Stimulated activated CD8-positive, alpha-beta memory T cell treated with anti-CD3 and anti-CD28 coated beads, Interleukin-2, amount 100 ng/mL, for 1 hour (primary cell): ENCODE measurements around the gene PFN1.
A peak's percentile ranks its signal among the peaks of the same experiment; 100 is the strongest.
"Not testable (repeated sequence)": the region's sequence is repeated elsewhere in the genome, so short reads cannot be mapped to it uniquely, and the experiment has no call there.

Source experiments
- DNase-seq, 2 donors: peaks; one replicate each; pipeline ENCODE4 v3.0.0-alpha.2; 2020; ENCODE audit warnings: low read depth in 2 of 2

Gene PFN1

DNA sequence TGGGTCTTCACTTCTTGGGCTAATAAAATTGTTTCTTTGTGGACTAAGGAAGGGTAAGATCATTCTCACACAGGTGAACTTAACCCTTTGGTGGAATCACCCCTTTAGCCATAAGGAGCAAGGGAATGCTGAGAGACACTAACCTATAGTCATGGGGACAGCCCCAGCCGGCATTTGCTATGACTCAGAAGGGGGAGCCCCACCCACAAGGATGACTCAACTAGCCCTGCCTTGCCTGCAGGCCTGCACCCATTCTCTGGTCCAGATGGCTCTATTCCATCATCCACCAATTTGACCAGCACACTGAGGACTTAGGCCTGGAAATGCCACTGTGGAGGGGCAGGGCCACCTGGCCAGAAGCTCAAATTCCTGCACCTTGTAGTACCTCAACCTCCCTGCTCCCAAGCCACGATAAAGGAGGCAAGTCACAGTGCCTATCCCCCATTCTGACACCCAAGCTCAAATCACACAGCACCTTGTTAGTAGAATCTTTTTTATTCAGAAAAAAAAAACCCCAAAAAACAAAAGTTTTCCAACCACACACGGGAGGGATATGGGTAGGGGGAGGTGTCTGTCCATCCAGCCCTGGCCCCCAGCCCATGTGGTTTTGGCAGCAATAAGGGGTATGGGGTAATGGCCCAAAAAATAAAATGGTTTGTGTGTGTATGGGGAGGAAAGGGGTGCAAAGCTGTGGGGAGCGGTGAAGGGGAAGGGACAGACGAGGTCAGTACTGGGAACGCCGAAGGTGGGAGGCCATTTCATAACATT is 3.0 kb downstream of the PFN1 start:
- DNase-seq: peak in 1 of 2 donors; percentile 63

DNA sequence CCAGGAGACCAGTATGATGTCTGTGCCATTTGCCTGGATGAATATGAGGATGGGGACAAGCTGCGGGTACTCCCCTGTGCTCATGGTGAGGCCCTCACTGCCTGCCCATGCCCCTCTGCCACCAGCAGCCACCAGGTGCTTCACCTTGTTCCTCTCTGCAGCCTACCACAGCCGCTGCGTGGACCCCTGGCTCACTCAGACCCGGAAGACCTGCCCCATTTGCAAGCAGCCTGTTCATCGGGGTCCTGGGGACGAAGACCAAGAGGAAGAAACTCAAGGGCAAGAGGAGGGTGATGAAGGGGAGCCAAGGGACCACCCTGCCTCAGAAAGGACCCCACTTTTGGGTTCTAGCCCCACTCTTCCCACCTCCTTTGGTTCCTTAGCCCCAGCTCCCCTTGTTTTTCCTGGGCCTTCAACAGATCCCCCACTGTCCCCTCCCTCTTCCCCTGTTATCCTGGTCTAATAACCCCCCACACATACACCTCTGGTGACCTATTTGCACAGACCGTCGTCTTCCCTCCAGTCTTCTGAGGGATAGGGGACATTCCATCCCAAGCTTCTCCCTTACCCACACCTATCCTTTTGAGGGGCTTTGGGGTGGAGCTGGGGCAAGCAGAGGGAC is 3.7 kb downstream of the PFN1 start:
- DNase-seq: no peak

DNA sequence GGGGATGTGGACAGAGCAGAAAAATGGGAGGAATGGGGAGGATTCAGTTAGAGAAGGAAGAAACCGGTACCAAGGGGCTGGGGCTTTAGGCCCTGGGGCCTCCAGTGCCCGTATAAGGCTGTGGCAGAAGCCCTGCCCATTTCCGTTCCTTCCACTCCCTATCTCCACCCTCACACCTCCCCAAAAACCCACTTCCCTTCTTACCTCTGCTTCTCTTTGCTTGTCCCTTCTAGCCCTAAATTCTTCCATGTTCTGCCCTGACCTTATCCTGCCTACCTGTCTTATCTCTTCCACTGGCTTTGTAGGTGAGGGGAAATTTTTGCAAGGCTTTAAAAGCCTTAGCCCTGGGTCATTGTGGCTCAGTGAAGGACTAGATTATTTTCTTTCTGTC is 4.2 kb downstream of the PFN1 start:
- peak in 1 of 2 donors; percentile 33 for DNase-seq

DNA sequence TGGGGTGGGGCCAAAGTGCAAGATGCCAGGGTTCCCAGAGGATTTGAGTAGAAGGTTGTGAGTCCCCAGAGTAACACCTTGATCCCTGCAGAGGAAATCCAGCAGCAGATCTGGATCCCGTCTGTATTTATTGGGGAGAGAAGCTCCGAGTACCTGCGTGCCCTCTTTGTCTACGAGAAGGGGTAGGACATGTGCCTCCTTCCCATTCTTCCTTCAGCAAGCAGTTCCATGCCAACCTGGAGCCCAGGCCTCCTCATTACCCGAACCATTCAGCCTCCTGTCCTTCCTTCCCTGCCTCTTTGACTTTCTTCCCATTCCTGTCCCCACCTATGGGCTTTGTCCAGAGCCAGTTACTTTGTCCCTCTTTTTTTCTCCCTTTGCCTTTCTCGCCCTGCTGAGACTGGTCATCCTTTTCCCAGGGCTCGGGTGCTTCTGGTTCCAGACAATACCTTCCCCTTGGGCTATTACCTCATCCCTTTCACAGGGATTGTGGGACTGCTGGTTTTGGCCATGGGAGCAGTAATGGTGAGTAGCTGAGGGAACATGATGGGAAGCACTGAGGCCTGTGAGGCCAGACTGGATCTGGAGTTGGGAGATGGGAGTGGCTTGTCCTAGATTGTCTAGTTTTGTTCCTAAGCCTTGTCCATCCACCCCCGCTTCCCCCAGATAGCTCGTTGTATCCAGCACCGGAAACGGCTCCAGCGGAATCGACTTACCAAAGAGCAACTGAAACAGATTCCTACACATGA is 5.4 kb downstream of the PFN1 start:
- no peak for DNase-seq

DNA sequence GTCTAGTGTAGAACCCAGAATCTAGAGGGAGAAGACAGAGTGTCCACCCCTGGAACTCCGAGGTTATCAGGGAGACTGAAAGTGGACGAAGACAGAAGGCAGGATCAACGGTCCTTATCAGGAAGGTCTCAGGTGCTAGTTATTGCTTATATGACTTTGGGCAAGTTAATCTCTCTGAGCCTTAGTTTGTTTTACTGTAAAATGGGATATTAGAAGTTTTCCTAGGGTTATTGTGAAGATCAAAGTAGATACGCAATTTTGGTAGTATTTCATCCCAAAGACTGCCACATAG is 7.1 kb downstream of the PFN1 start:
- DNase-seq: no peak

DNA sequence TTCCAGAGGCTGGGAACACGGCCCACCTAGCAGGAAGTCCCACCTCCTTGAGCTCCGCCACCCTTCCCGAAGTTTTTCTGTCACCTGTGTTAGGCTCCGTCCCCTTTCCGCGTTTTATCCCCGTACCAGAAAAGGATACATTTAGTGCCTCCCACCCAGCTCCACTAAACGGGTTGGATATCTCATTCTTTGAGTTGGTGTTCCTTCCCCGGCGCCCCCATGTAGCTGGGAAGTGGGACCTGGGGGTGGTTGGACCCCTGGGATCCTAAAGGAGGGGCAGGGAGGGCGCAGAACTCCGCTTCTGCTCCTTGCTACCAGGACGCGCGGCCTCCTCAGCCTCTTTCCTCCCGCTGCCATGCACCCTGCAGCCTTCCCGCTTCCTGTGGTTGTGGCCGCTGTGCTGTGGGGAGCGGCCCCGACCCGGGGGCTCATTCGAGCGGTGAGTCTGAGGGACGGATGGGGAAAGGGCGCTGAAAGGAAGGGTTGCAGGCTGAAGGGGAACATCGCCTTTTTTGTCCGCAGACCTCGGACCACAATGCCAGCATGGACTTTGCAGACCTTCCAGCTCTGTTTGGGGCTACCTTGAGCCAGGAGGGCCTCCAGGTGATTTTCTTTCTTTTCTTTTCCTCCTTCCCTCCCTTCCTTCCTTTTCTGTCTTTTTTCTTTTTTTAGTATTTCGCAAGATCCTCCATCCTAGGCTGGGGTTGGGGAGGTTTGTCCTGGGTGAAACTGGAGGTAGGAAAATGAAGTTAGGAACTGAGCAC is 7.6 kb downstream of the PFN1 start:
- DNase-seq: peak in 1 of 2 donors; percentile 23

DNA sequence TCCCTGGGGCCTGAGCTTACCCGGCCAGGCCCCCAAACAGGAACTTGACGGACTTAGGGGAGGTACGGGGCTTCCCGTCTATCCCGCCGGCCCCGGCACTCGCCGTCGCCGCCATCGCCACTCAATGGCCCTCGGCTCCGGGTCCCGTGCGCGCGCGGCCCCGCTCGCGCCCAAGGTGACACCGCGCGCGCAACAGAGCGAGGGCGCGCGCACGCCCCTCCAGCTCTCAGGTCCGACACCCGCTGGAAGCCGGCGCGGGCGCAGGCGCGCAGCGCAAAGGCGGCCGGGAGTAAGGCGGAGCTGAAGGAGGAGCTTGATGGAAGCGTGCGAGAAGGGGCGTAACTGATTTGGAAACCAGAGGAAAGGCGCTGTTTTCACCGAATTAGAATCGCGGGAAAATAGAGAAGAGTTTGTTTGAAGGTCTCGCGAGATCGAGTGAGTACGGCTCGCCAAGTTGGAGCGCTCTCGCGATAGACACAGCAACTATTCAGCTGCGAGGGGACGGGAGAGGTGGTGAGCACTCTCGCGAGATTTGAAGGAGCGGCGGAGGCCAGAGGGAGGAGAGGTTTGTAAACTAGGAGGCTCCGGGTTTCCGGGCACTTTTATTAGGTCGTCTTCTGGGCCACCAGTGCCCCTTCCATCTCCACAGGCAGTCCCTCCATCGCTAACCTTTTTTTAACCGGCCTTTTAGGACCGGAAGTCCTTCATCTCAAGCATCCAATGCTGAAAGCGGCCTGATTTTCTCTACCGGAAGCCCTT is 8.4 kb downstream of the PFN1 start, which contains the start of the genes RNF167 and SLC25A11:
Gene RNF167 (plus strand): TSS at position 473 of the 759 bp plus-strand sequence. CDS start 642 bp downstream, outside the sequence.
Gene SLC25A11 (minus strand): TSS at position 251 of the 759 bp plus-strand sequence. CDS start 136 bp downstream, at position 115.
- DNase-seq: peak; percentile 88 to 89

DNA sequence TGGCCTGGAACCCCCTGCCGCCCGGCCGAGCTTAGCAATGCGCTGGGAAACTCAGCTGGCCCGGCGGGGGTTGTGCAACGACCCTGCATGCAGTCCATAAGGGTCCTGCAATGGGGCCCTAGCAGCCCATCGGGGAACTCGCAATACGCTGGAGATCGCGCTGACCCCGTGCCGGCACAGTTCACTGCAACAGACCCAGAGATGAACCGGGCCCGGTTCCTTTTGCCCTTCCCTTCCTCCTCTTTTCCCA is 8.9 kb downstream of the PFN1 start:
- DNase-seq: no peak

DNA sequence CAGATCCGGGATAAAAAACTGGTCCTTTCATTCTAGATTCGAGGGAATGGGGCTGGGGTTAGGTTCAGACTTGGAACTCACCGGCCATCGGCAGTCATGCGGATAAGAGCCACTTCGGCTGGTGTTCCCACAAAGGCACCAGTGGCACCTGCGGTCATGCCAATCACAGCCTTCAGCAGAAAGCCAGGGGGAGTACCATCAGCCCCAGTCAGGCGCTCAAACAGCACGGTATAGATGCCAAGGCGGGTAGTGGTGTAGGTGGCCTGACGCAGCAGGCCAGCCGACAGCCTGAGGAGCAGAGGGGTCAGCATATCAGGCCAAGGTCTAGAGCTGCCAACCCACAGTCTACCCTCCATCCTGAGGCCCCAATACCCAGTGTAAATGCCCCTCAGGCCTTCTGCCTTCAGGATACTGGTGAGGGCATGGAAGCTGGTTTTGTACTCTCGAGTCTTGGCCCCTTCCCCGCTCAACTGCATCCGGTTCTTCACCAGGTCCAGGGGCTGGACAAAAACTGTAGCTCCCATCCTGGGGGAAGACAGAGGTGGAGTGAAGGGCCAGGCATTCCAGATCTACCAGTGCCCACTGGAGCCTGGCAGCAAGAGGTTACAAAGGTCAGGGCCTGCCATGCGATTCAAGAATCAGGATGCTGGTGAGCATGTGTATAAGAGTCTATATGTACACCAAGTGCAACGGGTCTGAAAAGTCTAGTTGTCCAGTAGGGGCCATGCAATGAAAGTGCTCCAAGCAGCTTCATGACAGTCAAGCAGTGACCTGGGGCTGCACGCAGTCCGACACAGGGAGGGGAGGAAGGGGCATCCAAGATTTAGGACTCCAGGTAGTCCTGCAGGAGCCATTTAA is 9.4 kb downstream of the PFN1 start:
- no peak for DNase-seq

DNA sequence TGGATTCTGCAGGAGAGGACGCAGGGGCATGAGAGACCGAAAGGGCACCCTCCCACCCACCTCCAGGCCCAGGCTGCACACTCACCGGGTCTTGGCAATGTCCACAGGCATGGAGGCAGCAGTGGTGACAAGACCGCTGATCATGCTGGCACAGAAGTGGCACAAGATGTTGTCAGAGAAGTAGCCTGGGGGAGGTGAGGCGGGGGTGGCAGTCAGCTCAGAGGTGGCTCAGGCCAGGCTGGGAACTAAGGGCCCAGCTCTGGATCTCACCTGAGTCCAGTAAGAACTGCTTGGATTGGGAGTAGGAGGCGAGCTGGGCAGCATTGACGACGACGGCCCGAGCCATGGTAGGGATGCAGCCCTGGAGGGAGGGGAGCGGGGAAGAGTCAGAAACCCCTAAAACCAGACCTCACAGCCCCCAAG is 10.2 kb downstream of the PFN1 start:
- DNase-seq: no peak

DNA sequence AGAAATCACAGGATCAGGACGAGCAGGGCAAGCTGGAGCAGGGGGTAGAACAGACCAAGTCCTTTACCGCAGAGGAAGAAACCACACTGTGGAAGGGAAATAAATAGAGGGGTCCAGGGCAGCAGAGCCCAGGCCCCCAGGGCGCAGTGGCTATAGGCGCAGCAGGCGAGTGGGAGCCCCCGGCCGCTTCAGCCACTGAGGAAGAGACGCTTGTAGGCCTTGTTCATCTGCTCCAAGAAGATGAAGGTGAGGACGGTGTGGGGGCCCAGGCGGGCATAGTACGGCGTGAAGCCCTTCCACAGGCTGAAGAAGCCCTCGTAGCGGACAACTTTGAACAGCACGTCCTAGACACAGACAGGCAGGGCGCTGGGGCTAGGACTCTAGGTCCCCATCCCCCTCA is 10.8 kb downstream of the PFN1 start:
- no peak for DNase-seq

DNA sequence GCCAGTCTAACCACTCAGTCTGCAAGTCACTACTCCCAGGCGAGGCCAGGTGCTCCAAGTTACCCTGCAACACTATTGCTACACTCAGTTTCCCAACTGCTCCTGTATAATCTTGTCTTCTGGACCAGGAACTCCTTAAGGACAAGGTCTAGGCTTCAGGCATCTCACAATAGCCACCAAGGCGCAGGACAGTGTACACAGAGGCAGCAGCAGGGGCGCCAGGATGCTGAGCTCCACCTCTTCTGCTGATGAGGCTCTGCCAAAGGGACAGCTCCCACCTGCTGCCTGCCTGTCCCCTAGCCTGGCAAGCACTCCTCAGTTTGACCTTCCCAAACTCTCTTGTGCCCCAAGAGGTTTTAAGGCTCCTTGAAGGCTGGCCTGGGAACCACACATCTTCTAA is 11.9 kb downstream of the PFN1 start:
- no peak for DNase-seq

DNA sequence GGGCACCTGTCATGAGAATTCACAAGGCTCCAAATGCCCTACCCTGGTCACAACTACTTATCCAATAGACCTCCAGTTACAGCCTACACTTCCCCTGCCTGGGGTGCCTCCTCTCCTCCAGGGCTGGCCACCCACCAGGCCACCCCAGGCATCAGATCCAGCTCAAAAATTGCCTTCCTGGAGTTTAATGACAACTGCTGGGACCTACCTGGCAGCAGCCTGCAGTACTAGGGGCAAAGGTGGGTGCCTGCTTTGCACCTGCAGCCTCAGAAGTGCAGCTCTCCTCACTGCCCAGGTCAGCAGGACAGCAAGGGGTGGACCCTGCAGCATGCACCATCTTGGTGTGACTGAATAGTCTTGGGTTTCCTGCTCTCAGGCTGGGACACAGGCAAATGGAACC is 12.7 kb downstream of the PFN1 start:
- no peak for DNase-seq

DNA sequence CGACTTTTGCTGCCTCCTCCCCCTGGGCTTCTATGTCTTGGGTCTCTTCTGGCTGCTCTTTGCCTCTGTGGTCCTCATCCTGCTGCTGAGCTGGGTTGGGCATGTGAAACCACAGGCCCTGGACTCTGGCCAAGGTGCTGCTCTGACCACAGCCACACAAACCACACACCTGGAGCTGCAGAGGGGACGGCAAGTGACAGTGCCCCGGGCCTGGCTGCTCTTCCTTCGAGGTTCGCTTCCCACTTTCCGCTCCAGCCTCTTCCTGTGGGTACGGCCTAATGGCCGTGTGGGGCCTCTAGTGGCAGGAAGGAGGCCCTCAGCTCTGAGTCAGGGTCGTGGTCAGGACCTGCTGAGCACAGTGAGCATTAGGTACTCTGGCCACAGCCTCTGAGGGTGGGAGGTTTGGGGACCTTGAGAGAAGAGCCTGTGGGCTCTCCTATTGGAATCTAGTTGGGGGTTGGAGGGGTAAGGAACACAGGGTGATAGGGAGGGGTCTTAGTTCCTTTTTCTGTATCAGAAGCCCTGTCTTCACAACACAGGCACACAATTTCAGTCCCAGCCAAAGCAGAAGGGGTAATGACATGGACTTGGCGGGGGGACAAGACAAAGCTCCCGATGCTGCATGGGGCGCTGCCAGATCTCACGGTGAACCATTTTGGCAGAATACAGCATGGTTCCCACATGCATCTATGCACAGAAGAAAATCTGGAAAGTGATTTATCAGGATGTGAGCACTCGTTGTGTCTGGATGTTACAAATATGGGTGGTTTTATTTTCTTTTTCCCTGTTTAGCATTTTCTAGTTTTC is 14.0 kb downstream of the PFN1 start:
- DNase-seq: no peak

DNA sequence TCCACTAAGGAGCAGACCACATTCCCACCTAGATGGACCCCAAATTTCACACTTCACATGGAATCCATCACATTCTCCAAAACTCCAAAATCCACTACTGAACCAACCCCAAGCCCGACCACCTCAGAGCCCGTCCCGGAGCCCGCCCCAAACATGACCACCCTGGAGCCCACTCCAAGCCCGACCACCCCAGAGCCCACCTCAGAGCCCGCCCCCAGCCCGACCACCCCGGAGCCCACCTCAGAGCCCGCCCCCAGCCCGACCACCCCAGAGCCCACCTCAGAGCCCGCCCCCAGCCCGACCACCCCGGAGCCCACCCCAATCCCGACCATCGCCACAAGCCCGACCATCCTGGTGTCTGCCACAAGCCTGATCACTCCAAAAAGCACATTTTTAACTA is 14.7 kb downstream of the PFN1 start:
- no peak for DNase-seq

DNA sequence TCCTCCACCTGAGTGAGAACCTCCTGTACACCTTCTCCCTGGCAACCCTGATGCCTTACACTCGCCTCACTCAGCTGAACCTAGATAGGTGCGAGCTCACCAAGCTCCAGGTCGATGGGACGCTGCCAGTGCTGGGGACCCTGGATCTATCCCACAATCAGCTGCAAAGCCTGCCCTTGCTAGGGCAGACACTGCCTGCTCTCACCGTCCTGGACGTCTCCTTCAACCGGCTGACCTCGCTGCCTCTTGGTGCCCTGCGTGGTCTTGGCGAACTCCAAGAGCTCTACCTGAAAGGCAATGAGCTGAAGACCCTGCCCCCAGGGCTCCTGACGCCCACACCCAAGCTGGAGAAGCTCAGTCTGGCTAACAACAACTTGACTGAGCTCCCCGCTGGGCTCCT is 15.6 kb downstream of the PFN1 start:
- DNase-seq: no peak

DNA sequence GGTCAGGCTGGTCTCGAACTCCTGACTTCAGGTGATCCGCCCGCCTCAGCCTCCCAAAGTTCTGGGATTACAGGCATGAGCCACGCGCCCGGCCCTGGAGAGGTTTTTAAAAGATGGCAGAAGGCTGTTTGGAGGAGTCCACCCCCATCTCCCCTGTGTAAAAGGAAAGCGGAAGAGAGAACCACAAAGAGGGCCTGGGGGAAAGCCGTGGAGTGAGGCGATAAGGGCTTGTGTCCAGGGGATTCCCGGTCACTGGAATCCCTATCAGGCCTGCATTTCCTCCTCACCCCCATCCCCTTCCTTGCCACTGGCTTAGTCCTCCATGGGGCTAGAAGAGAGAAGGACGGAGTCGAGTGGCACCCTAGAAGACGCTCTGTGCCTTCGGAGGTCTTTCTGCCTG is 16.4 kb downstream of the PFN1 start, which contains the start of gene GP1BA:
Gene GP1BA (plus strand): TSS at position 315 of the 400 bp plus-strand sequence. CDS start 328 bp downstream, outside the sequence.
- no peak for DNase-seq

DNA sequence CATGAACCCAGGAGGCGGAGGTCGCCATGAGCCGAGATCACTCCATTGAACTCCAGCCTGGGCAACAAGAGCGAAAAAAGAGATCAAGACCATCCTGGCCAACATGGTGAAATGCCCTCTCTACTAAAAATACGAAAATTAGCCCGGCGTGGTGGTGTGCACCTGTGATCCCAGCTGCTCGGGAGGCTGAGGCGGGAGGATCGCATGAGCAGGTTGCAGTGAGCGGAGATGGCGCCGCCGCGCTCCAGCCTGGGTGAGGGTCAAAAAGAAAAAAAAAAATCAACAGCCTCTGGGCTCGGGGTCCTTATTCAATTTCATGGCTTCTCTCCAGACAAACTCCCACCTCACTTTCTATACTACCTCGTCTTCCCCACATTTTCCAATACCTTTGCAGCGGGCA is 19.4 kb downstream of the PFN1 start:
- no peak for DNase-seq

DNA sequence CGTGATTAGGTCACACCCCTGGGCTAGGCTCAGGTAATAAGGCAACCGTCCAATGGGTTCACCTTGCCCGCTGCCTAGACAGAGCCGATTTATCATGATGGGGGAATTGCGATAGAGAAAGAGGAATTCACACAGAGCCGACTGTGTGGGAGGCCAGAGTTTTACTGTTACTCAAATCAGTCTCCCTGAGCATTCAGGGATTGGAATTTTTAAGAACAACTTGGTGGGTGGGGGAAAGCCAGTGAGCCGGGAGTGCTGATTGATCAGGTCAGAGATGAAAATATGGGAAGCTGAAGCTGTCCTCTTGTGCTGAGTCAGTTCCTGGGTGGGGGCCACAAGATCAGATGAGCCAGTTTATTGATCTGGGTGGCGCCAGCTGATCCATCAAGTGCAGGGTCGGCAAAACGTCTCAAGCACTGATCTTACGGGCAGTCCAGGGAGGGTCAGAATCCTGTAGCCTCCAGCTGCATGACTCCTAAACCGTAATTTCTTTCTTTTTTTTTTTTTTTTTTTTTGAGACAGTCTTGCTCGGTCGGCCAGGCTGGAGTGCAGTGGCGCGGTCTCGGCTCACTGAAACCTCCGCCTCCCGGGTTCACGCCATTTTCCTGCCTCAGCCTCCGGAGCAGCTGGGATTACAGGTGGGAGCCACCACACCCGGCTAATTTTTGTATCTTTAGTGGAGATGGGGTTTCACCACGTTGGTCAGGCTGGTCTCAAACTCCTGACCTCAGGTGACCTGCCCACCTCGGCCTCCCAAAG is 21.6 kb downstream of the PFN1 start:
- DNase-seq: not testable (repeated sequence)
